ENCODE measurements around the gene ABCC12.
"Not testable (repeated sequence)": the region's sequence is repeated elsewhere in the genome, so short reads cannot be mapped to it uniquely, and the experiment has no call there.

The ABCC12 gene

GRCh38 chr16:48155926-48156789 is at the start of gene ABCC12:
ABCC12 (minus strand) TSS chr16:48155993; CDS start chr16:48146424, 9,569 bp downstream.
- DNase-seq, result no peak

GRCh38 chr16:48204825-48205151 is 49.0 kb upstream of the ABCC12 start:
- DNase-seq, result no peak

- DNase-seq, result no peak
These were observed 48.4 kb upstream of the ABCC12 start for GRCh38 chr16:48203974-48204824.

- DNase-seq, result no peak
These were observed 45.9 kb upstream of the ABCC12 start for GRCh38 chr16:48201515-48202201.

GRCh38 chr16:48197294-48197693 is 41.5 kb upstream of the ABCC12 start:
- DNase-seq, result no peak

GRCh38 chr16:48194828-48195556 is 39.2 kb upstream of the ABCC12 start:
- peak; percentile 36 for DNase-seq

- no peak for DNase-seq
These were observed 38.1 kb upstream of the ABCC12 start for GRCh38 chr16:48193846-48194245.

- no peak for DNase-seq
These were observed 32.8 kb upstream of the ABCC12 start for GRCh38 chr16:48188449-48189102.

GRCh38 chr16:48187779-48188178 is 32.0 kb upstream of the ABCC12 start:
- no peak for DNase-seq

- no peak for DNase-seq
These were observed 28.9 kb upstream of the ABCC12 start for GRCh38 chr16:48184681-48185080.

GRCh38 chr16:48182979-48183537 is 27.3 kb upstream of the ABCC12 start:
- no peak for DNase-seq

- not testable (repeated sequence) for DNase-seq
These were observed 26.1 kb upstream of the ABCC12 start for GRCh38 chr16:48181746-48182520.

- DNase-seq, result no peak
These were observed 25.2 kb upstream of the ABCC12 start for GRCh38 chr16:48180868-48181480.

GRCh38 chr16:48176635-48177408 is 21.0 kb upstream of the ABCC12 start:
- no peak for DNase-seq

GRCh38 chr16:48173889-48174288 is 18.1 kb upstream of the ABCC12 start:
- DNase-seq, result no peak

- no peak for DNase-seq
These were observed 16.9 kb upstream of the ABCC12 start for GRCh38 chr16:48172682-48173081.

GRCh38 chr16:48169896-48170295 is 14.1 kb upstream of the ABCC12 start:
- DNase-seq, result no peak

GRCh38 chr16:48168075-48168474 is 12.3 kb upstream of the ABCC12 start:
- no peak for DNase-seq

- DNase-seq, result not testable (repeated sequence)
These were observed 10.8 kb upstream of the ABCC12 start for GRCh38 chr16:48166617-48167016.
